ENCODE data around the gene ISL2. TPM values are rescaled to one million over a fixed set of nuclear protein-coding genes. Genes with fewer than 3 reads are reported as not detected.
A peak's percentile ranks its signal among the peaks of the same experiment; 100 is the strongest.

Gene ISL2
- total and polyA plus RNA-seq, 2 of the 13 experiments (the other 11 are each of a cell fraction or from before 2014, with no cell fraction given), result 4.3 to 5.1 TPM

GRCh38 chr15:76347482-76348055 is 11.0 kb downstream of the ISL2 start:
- Histone ChIP-seq H3K9ac (ENCODE audit: insufficient read depth, low read depth, low read length) (no peak overlapping the region), H3K36me3 (replicated peaks in 1 of 2; ENCODE audit: control insufficient read depth in 1 of 2, insufficient read depth in 2 of 2, low read length in 2 of 2) (peaks cover 0 to 5% of the 10 kb centered on the region in 2 experiments; a peak in 1 of 5 replicates), H3K27ac (ENCODE audit: extremely low read length, insufficient read depth, low read length) (no peak overlapping the region), H3K9me3 (ENCODE audit: low read length) (no peaks in the 10 kb centered on the region), H3K4me1 (ENCODE audit: insufficient read depth, low read length) (peaks cover 14% of the 10 kb centered on the region), H3K27me3 (ENCODE audit: control insufficient read depth in 1 of 2, insufficient read depth in 2 of 2, low read length in 2 of 2) (no peaks in the 10 kb centered on the region), H3K4me3 (replicated peaks in 1 of 3; ENCODE audit: insufficient read depth in 1 of 3, low read depth in 2 of 3, low read length in 3 of 3) (no peak overlapping the region), H2AFZ (ENCODE audit: low read length) (no peak overlapping the region), H3K4me2 (ENCODE audit: low read depth, low read length) (no peak overlapping the region), H3K79me2 (ENCODE audit: insufficient read depth, low read length) (no peaks in the 10 kb centered on the region), H4K20me1 (ENCODE audit: insufficient read depth, low read length) (no peaks in the 10 kb centered on the region)
- intact Hi-C loops (cut with micrococcal nuclease; ENCODE audit: unreplicated experiment) (no loop called here), in situ Hi-C loops (cut with HindIII; ENCODE audit: extremely low pct_ligation_motif_present, low pct_unique_long_range_greater_than_20kb) (no loop called here)
- TSS peak; percentile 26 for BruUV-seq (replicated peaks)
- TF ChIP-seq ARID5B (CRISPR knock-in tag; IDR thresholded peaks at IDR 0.05) (no peak), KAT7 (CRISPR knock-in tag; IDR thresholded peaks at IDR 0.05; ENCODE audit: borderline replicate concordance) (no peak), ZNF550 (CRISPR knock-in tag; IDR thresholded peaks at IDR 0.05; ENCODE audit: borderline replicate concordance) (no peak), ZSCAN21 (CRISPR knock-in tag; IDR thresholded peaks at IDR 0.05; ENCODE audit: borderline replicate concordance) (no peak), ZNF329 (CRISPR knock-in tag; IDR thresholded peaks at IDR 0.05; ENCODE audit: low read depth) (no peak), SRSF1 (optimal IDR thresholded peaks at IDR 0.05; ENCODE audit: low read depth, low read length) (no peak), ZBTB38 (CRISPR knock-in tag; IDR thresholded peaks at IDR 0.05) (no peak), FOXA1 (IDR thresholded peaks at IDR 0.05) (no peak), FOXA1 (CRISPR knock-in tag; IDR thresholded peaks at IDR 0.05) (no peak), EEA1 (CRISPR knock-in tag; IDR thresholded peaks at IDR 0.05; ENCODE audit: borderline replicate concordance) (no peak), ZSCAN22 (CRISPR knock-in tag; IDR thresholded peaks at IDR 0.05) (no peak), ZNF574 (CRISPR knock-in tag; IDR thresholded peaks at IDR 0.05) (no peak), ZFP62 (CRISPR knock-in tag; IDR thresholded peaks at IDR 0.05) (no peak)
- WGBS (ENCODE audit: low lambda C conversion rate), result 94% methylated on average over 13 of the region's 13 CpGs
- no peak for ATAC-seq
- POLR2A ChIA-PET, result no interaction called here
- DNase-seq (ENCODE audit: low spot score), result no peak
- CTCF ChIA-PET (ENCODE audit: low intra/inter-chr PET ratio, low total read pairs), result no interaction called here
- FAIRE-seq, result no peak
